Activated naive CD4-positive, alpha-beta T cell treated with anti-CD3 and anti-CD28 coated beads, Interleukin-2, amount 50 U/mL, for 16 hours (primary cell): ENCODE results near the gene MYL10.
"Not testable (repeated sequence)": the region's sequence is repeated elsewhere in the genome, so short reads cannot be mapped to it uniquely, and the experiment has no call there.

ENCODE experiments used
- DNase-seq: peaks from one replicate; pipeline ENCODE4 v3.0.0-alpha.2; 2020

MYL10 gene

GRCh38 chr7:101650579-101651081 is 21.5 kb upstream of the MYL10 start:
- DNase-seq: no peak

DNA sequence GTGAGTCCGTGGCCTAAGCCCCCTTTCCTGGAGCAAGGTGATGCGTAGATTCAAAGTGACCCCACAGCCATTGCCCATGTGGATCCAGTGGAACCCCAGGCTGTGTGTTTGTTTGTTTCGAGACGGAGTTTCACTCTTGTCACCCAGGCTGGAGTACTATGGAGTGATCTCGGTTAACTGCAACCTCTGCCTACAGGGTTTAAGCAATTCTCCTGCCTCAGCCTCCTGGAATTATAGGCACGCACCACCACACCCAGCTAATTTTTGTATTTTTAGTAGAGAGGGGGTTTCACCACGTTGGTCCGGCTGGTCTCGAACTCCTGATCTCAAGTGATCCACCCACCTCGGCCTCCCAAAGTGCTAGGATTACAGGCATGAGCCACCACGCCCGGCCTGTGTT is 18.8 kb upstream of the MYL10 start:
- not testable (repeated sequence) for DNase-seq

DNA sequence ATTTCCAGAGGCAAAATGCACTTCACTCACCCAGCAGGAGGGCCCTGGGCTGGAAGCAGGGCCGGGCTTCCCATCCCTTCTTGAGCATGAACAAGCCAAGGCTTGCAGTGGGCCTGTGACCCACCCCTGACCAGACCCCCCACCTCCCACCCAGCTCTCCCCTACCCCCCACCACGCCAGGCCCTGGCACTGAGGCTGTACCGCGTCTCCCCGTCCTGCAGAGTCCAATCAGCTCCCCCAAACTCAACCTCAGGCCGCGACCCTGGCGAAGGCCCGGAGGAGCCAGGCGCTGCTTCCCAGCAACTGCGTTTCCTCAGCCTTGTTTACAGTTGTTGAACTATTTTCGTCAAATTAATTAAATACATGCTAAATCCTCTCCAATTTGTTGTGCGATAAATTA is 16.9 kb upstream of the MYL10 start:
- DNase-seq: no peak

DNA sequence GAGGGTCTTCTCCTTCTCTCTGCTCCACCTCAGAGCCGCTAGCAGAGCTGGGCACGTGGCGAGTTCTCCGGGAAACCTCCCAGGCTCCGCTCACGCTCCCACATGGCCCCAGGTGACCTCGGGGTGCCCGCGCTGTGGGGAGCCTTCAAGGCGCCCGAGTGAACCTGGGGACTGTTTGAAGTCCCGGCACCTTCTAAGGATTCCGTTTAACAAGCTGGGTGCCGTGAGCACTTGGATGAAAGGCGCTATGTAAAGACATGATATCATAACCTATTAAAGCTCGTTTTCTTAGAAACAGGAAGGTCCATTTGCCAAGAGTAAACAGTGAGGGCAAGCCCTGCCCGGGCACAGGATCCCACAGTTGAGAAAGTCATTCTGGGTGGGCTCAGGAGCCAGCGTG is 15.8 kb upstream of the MYL10 start:
- DNase-seq: no peak

GRCh38 chr7:101639127-101639526 is 10.0 kb upstream of the MYL10 start:
- not testable (repeated sequence) for DNase-seq

GRCh38 chr7:101636822-101637623 is 7.9 kb upstream of the MYL10 start:
- DNase-seq: no peak

GRCh38 chr7:101635484-101635883 is 6.4 kb upstream of the MYL10 start:
- DNase-seq: no peak

DNA sequence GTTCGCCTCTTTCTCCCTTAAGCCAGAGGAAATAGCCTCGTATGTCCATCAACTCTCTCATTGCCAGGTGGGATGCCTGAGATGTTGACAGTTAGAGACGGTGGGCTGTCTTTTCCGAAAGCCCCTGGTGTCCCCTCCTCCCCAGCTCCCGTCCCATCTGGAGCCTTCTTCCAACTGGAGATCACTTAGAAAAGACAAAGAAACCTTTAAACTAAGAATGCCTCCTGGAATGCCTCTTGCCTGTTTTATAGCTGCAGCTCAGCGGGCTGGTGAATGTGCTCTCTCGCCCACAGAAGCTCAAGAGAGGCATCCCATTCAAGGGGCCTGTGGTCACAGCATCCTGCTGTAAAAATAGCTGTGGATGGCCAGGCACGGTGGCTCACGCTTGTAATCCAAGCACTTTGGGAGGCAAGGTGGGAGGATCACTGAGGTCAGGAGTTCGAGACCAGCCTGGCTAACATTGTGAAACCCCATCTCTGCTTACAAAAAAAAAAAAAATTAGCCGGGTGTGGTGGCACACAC is 5.2 kb upstream of the MYL10 start:
- DNase-seq: no peak

GRCh38 chr7:101633511-101633910 is 4.4 kb upstream of the MYL10 start:
- no peak for DNase-seq

- DNase-seq: no peak
These were observed 3.5 kb upstream of the MYL10 start for GRCh38 chr7:101632641-101633040.

- no peak for DNase-seq
These were observed 2.2 kb upstream of the MYL10 start for GRCh38 chr7:101631224-101631714.

DNA sequence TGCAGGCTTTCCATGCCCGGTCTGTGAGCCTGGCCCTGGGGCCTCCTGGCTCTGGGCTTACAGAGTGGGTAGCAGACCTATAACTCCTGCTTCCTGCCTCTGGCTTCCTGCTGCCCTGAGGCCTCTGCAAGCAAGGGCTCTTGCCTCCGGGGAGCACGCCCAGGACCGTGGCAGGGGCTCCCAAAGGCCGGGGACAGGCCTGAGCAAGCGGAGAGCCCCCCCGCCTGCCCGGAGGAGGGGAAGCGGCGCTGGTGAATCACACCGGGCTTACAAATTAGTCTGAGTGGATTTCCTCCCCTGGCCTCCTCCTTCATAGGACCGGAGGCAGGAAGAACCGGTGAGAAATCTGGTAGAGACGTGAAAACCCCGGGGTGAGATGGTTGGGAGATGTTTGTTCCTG is 1.5 kb upstream of the MYL10 start:
- no peak for DNase-seq

DNA sequence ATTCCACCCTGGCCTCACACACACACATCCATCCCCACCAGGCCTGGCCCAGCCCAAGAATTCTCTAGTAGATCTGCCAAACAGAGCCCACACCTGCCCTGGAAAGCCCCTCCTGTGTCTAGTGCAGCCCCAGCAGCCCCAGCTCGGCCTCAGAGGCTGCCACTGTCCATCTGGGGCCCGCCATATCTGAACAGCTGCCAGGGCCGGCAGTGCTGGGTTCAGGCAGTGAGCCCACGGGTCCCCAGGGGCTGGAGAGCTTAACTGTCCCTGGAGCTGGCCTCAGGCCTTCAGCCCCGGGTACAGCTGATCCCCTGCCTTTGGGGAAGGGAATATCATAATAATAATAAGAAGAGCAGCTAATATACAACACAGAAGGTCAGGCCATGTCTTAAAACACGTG is 574 bp downstream of the MYL10 start:
- no peak for DNase-seq

GRCh38 chr7:101626758-101627157 is 2.3 kb downstream of the MYL10 start:
- DNase-seq: no peak

DNA sequence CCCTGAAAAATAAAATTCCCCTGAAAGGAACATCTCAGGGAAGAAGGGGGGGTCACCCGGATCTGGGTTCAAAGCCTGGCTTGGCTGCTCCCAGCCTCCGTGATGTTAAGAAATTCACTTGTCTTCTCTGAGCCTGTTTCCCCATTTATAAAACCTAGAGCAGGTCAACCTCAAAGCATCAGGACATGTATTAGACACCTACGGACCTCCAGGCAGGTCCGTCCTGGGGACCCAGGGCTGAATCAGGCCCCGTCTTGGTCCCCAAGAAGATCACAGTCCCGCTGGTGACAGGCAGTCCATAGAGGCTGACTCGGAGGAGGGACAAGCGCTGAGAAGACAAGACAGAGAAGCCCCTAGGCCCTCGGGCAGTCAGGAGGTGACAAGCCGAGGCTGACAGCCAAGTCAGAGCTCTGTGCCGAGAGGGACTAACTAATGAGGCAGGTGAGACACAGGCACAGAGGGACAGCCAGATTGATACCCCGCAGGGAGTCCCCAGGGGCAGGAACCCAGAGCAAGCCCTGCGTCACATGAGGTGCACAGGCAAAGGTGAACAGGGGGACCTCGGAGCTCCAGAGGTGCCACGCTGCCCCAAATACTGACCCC is 2.9 kb downstream of the MYL10 start:
- DNase-seq: no peak

DNA sequence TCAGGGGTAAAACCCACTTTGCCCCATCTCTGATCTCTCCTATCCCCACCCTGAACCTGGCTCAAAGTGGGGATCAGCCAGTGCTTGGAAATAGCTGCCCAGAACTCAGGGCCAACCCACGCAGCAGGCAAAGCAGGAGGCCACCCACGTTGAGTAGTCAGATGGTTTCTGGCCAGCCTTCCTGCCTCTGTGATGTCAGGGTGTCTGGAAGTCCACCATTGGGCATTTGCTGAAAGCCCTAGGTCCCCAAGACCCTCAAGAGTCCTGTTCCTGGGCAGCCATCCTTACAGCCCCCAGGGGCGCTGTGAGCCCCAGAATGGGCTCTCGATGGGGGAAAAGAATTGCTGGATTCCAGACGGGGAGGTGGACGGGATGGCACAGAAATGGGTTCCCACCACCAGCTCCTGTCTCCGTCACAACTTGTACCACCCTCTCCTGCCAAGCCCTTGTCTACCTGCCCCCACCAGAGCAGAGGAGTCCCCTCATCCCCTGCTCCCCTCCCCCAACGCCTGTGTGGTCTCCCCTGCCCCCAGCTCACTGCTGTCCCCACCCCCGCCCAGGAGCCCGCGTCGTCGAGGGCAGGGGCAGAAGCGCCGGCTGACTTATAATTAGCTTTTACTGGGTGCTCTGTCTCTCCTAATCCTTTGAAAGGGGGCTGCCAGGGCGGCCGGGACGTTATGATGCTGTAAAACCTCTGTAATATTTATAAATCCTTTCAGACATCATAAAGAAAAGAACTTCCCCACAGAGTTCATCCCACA is 3.9 kb downstream of the MYL10 start:
- no peak for DNase-seq

DNA sequence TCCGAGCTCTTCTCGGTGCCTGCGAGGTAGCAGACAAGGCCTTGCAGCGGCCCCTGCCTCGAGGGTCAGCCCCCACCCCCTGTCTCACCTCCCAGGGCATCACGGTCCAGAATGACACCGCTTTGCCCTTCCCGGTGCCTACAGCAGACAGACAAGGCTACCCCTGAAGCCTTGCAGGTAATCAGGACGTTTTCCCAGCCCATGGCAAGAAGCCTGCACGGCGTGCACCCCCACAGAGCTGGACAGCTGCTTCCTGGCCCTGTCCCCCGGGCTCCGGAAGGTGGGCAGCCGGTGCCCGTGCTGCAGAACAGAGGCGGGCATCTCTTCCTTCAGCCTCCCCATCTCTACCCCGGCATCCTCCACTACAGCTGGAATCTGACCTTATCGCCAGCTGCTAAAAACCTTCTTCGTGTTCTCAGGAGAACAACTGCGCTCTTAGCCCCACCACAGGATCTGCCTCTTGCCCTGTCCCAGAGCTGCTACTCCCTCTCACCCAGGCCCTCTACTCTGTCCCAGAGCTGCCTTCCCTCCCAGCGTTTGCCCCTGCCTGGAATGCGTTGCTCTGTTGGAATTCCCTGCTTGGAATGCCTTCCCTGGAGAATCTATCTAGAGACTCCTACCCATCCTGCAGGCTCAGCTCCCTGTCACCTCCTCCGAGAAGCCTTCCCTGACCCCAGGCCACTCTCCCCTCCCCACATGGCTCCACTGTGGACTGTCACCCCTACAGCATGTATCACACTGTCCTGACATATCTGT is 4.7 kb downstream of the MYL10 start:
- no peak for DNase-seq

DNA sequence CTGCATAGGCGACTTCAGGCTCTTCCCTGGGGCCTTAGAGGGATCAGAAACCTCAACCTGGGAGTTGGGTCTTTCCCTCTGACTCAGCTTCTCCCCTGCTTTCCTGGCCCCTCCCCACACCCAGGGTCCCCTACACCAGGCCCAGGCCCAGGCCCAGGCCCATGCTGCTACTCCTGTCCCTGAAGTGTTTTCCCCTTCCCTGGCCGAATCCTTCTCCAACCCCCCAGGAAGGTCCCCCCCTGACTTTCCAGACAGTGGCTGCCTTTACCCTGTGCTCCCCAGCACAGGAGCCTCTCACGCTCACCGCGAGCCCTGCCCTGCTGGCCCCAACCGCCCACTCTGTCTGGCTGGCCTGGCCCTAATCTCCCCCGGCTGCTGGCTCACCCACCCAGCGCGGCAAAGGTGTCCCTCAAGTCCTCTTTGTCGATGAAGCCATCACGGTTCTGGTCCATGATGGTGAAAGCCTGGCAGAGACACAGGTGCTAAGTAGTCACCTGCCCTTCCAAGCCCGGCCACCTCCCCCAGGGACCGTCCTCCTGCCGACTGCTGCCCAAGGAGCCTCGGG is 6.4 kb downstream of the MYL10 start:
- DNase-seq: no peak

DNA sequence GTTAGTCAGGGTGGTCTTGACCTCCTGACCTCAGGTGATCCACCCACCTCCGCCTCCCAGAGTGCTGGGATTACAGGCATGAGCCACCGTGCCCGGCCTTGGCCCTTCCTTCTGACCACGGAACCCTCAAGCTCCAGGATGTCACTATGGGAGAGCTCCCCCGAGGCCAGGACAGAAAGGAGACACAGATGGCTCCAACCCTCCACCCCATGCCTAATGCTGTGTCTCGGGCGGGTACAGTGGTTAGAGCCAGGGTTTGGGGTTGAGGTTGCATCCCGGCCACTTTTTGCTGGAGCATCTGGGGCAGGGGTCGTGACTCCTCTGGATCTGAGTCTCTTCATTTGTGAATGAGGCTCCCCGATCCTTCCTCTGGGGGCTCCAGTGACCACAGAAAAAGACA is 8.1 kb downstream of the MYL10 start:
- no peak for DNase-seq

DNA sequence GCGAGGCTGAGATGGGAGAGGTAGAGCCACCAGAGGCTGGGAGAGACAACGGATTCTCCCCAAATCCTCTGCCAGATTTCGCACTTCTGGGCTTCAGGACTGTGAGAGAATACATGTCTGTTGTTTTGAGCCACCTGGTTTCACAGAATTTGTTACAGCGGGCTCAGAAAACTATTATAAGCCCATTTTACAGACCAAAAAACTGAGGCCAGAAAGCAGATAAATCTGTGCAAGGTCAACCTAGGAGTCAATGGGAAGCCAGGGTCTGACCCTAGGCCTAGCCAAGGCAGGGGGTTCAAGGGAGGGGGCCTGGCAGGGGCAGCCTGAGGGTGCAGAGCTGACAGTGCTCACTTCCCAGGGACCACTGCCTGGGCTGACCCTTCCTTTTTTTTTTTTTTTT is 8.7 kb downstream of the MYL10 start:
- DNase-seq: no peak

DNA sequence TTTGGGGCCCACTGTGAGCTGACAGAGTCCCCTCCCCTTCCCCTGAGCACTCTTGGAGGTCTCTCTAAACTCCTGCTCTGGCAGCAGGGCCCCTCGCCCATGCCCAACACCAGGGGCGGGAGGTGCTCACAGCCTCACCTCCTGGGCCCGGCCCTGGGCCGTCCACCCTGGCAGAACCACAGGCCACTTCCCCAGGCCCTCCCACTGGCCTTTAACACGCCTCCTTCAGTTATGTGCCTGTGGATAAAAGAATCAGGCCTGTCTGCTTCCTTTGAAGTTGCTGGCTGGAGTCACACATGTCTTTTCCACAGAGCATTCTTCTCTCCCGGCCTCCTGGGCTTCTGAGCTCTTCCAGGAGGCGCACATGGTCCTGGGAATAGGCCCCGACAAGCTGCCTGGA is 10.2 kb downstream of the MYL10 start:
- no peak for DNase-seq

DNA sequence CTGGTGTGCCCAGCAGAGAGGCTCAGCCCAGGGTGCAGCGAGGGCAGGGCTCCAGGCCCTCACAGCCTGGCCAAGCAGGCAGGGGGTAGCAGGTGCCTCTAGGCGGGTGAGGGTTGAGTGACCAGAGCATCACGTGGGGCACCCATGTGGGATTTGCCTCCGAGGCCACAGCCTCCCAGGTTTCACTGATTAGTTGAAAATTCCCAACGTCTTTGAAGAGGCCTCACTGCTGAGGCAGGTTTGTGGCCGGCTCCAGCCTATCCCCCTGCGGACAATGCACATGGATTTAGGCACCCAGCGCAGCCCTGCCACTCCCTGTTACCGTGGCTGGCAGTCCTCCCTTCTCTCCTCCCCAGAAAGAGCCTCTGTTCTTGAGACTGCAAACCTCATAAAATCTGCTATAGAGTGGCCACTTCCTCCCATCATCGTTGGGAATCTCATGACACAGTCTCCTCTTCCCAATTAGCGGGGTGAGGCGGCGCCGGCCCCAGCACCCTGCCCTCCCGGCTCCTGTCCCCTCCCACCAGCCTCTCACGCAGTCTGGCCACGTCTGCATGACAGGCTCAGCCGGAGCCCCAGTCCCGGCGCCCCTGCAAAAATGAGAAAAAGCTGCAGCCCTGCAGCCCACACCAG is 10.8 kb downstream of the MYL10 start:
- no peak for DNase-seq
